Astrocyte of the hippocampus (primary cell): ENCODE measurements around the gene LRP5.
A peak's percentile ranks its signal among the peaks of the same experiment; 100 is the strongest.

Experiments
- DNase-seq: peaks from one replicate; pipeline ENCODE4 v3.0.0; 2011; ENCODE audit warnings: low read depth, low spot score

LRP5 gene

DNA sequence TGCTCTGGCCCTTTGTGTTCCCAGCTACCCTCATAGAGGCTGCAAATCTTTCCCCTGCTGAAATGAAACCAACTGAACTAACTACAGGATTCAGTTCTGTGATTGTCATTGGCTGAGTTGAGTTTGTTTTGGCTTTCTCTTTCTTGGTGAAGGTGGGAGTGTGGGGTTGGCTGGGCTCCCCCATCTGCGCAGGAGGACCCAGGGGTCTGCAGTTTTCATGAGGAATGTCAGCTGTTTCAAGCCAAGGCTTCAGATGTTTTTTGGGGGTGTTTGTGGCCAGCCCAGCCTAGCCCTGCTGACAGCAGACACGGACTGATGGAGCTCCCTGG lies 34.0 kb downstream of the LRP5 start:
- DNase-seq: no peak

DNA sequence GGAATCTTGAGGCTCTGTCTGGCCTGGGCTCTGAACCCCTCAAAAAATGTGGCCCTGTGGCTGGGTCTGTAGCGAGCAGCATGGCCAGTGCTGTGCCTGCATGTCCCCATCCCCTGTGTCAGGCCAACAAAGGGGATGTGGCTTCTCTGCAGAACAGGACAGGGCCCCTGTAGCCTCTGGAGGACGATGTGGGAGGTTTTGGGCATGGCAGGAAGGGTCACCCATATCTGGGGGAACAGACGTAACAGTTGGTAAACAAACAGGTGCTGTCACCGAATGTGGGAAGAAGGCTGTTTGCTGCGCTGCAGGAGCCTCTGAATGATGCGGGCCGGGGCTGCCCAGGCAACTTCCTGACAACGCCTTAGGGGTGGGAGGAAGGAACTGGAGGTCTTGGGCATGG lies 35.0 kb downstream of the LRP5 start:
- DNase-seq: no peak

DNA sequence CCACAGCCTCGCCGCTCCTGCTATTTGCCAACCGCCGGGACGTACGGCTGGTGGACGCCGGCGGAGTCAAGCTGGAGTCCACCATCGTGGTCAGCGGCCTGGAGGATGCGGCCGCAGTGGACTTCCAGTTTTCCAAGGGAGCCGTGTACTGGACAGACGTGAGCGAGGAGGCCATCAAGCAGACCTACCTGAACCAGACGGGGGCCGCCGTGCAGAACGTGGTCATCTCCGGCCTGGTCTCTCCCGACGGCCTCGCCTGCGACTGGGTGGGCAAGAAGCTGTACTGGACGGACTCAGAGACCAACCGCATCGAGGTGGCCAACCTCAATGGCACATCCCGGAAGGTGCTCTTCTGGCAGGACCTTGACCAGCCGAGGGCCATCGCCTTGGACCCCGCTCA lies 35.5 kb downstream of the LRP5 start:
- no peak for DNase-seq

DNA sequence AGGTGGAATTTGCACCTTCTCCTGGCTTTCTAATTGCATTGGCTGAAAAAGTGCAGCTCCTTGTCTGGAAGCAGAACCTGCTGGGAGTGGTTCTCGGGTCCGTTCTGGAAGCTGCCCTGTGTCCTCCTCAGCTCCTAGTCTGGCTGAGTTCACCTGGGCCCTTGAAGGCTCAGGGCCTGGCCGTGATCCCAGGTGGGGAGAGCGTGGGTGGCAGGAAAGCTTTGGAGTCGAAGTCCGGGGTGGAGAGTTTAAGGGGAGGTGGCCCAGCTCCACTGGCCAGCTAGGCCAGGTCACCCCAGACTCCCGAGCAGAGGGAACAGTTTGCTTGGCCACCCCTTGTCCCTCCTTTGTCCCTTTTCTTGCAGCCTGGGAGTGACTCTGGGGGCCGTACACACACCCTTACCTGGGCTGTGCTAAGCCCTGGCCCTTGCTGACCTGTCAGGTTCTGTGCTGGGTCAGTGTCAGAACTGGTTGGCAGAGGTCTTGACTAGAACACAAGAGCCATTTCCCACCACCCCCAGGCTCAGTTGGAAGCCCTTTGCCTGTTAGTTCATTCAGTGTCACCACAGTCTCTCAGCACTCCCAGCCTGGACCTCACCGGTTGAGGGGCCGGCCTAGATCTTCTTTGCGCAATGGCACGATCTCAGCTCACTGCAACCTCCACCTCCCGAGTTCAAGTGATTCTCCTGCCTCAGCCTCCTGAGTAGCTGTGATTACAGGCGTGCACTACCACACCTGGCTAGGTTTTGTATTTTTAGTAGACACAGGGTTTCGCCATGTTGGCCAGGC lies 37.3 kb downstream of the LRP5 start:
- DNase-seq: no peak

- no peak for DNase-seq
These were observed 38.5 kb downstream of the LRP5 start for GRCh38 chr11:68350759-68351449.

- DNase-seq: peak; percentile 34
These were observed 39.3 kb downstream of the LRP5 start for GRCh38 chr11:68351450-68352275.

DNA sequence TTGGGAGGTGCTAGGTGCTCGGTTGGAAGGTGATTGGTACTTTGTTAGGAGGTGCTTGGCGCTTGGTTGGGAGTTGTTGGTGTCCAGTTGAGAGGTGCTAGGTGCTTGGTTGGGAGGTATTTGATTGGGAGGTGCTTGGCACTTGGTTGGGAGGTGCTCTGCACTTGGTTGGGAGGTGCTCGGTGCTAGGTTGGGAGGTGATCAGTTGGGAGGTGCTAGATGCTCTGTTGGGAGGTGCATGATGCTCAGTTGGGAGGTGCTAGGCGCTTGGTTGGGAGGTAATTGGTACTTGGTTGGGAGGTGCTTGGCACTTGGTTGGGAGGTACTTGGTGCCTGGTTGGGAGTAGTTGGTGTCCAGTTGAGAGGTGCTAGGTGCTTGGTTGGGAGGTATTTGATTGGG lies 40.2 kb downstream of the LRP5 start:
- DNase-seq: no peak

DNA sequence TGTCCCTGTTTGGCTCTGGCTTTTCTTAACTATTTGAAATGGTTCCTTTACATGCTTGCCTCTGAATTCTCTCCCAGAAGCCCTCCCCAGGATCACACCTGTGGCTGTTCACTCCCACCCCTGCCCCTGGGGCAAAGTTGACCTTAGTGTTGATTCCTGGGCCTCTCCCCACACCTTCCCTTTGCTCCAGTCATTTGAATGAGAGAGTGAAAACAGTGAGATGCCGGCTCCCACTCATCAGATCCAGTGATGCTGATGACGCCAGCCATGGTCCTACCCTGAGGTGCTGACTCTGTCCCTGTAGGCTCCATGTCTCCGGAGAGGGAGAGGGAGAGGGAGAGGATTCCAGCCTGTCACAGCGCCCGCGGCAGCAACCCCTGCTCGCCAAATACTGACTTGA lies 40.7 kb downstream of the LRP5 start:
- DNase-seq: peak; percentile 22

- no peak for DNase-seq
These were observed 41.3 kb downstream of the LRP5 start for GRCh38 chr11:68353669-68354068.

GRCh38 chr11:68354148-68354872 lies 41.9 kb downstream of the LRP5 start:
- DNase-seq: peak; percentile 98

DNA sequence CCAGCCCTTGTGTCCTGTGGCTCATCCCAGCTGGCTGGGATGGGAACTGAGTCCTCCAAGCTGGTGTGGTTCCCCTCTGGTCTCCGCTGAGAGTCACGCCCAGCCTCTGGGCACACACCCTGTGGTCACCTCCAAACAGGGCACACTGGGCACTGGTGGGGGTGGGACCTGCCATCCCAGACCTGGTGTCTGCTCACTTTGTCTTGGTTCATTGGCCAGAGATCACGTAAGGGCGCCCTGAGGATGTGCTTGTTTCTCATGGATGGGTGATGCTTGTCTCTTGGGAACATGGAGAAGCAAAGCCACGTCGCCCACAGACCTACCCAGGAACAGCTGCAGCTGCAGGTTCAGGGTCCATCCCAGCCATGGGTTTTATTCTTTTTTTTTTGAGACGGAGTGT lies 43.1 kb downstream of the LRP5 start:
- no peak for DNase-seq

GRCh38 chr11:68357568-68357967 lies 45.2 kb downstream of the LRP5 start:
- no peak for DNase-seq

- DNase-seq: peak; percentile 57
These were observed 46.0 kb downstream of the LRP5 start for GRCh38 chr11:68358416-68358815.

DNA sequence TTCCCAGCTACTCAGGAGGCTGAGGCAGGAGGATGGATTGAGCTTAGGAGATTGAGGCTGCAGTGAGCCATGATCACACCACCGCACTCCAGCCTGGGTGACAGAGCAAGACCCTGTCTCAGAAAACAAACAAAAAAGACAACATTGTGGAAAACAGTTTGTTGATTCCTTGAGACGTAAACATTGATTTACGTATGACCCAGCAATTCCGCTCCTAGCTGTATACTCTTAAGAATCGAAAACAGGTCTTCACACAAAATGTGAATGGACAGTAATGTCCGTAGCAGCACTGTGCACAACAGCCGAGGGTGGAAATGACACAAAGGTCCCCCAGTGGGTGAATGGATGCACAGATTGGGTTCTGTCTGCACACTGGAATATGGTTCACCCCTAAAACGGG lies 49.3 kb downstream of the LRP5 start:
- DNase-seq: no peak

DNA sequence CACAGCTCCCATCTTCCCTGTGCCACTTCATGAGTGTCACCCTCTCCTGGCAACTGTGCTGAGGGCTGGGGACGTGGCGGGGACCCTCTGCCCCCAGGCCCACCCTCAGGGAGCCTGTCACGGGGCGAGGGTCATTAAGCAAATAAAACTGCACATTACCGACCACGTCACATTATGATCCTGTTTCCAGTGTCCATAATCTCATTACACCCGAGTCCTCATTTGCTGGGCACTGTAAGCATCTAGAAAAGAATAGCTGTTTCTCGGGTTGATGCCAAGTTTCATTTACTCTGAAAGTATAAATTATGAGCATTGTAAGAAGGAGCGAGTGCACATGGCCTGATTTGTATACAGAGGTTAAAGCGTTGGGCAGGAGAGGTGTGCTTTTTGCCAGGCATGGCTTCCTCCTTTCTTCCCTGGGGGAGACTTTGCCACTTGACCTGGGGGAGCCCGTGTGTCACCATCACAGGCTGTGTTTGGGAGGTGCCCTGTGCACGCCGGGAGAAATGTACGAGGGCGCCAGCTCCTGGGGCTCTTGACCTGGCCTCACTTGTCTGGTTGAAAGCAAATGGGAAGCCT lies 50.5 kb downstream of the LRP5 start:
- no peak for DNase-seq

- no peak for DNase-seq
These were observed 51.4 kb downstream of the LRP5 start for GRCh38 chr11:68363776-68364175.

DNA sequence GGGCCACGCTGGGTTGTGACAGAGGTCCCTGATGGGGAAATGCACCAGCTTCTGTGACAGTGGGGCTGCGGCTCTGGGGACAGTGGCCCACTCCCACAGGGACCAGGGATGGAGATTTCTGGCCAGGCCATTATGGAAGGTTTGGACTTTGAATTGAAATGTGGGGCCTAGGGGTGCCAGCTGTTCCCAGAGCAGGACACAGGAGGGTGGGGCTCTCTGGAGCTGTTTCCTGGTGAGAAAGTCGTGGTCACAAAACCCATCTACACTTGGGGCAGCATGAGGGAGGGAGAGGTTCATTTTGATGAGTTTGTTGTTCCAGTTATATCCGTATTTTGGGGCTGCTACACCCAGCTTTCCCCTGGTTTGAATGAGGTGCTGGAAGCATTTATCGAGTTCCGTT lies 52.2 kb downstream of the LRP5 start:
- no peak for DNase-seq

DNA sequence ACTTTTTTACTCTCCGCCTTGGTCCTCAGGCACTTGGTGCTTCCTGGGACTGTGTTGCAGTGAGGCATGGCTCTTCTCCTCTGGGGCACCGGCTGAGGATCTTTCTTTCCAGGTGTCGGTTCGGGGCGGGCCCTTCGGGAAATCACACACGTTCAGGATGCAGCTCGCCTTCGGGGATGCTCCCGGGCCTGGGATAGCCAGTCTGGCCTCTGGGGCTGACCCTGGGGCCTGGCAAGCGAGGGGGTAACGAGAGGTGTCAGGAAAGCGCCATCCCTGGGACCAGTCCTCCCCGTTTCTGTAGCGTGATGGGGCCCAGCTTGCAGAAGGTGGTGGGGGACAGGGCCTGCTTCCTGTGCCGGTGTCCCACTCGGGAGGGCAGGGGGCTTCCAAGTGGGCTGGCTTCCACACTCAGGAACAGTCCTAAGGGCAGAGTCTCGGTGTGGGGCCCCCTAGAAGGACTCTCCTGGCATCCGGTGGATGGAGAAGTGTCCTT lies 53.6 kb downstream of the LRP5 start:
- DNase-seq: no peak

GRCh38 chr11:68367252-68367651 lies 54.9 kb downstream of the LRP5 start:
- no peak for DNase-seq

- DNase-seq: no peak
These were observed 57.4 kb downstream of the LRP5 start for GRCh38 chr11:68369756-68370155.
